GM06990 (cell line): ENCODE measurements around the gene FGF3.

Source experiments
- DNase-seq: peaks from one replicate; pipeline ENCODE4 v3.0.0-alpha.2; 2011; ENCODE audit not compliant: insufficient read length; ENCODE audit errors: extremely low read depth
- H3K27me3 ChIP-seq: replicated peaks from 2 replicates; pipeline ENCODE4 v1.6.0; 2011; ENCODE audit warnings: low read length; ENCODE audit not compliant: control insufficient read depth, insufficient read depth
- H3K36me3 ChIP-seq: 2 replicates; pipeline ENCODE4 v1.5.1; 2011; ENCODE audit warnings: low read length; ENCODE audit not compliant: control insufficient read depth, insufficient read depth
- H3K4me3 ChIP-seq: replicated peaks from 2 replicates; pipeline ENCODE4 v1.5.1; 2011; ENCODE audit warnings: low read depth, mild to moderate bottlenecking, control low read depth, low read length
- CTCF ChIP-seq: IDR thresholded peaks from 2 replicates; pipeline ENCODE4 v1.5.1; 2011; ENCODE audit warnings: low read length, control low read depth, mild to moderate bottlenecking, inconsistent platforms; ENCODE audit not compliant: insufficient read depth, poor library complexity, severe bottlenecking

FGF3 gene

GRCh38 chr11:69825037-69825834 is 6.0 kb upstream of the FGF3 start:
- Histone ChIP-seq H3K27me3 (no peaks in the 10 kb centered on the region; the same call in none of the 2 replicates), H3K4me3 (no peak overlapping the region), H3K36me3 (no peaks in the 10 kb centered on the region)
- no peak for DNase-seq
- no peak for TF ChIP-seq CTCF

- no peak for DNase-seq
- no peak for TF ChIP-seq CTCF
- Histone ChIP-seq H3K4me3 (no peak overlapping the region), H3K27me3 (no peaks in the 10 kb centered on the region; the same call in none of the 2 replicates), H3K36me3 (no peaks in the 10 kb centered on the region)
These were observed 4.5 kb upstream of the FGF3 start for GRCh38 chr11:69823641-69824265.

GRCh38 chr11:69822676-69823494 is 3.7 kb upstream of the FGF3 start:
- no peak for DNase-seq
- no peaks in the 10 kb centered on the region for H3K36me3 ChIP-seq
- H3K4me3 ChIP-seq = no peak overlapping the region
- no peak for TF ChIP-seq CTCF
- H3K27me3 ChIP-seq = no peaks in the 10 kb centered on the region; the same call in none of the 2 replicates

GRCh38 chr11:69821511-69822040 is 2.4 kb upstream of the FGF3 start:
- Histone ChIP-seq H3K27me3 (no peaks in the 10 kb centered on the region; the same call in none of the 2 replicates), H3K36me3 (no peaks in the 10 kb centered on the region), H3K4me3 (no peak overlapping the region)
- TF ChIP-seq CTCF = no peak
- DNase-seq = no peak

- Histone ChIP-seq H3K27me3 (no peaks in the 10 kb centered on the region; the same call in none of the 2 replicates), H3K36me3 (no peaks in the 10 kb centered on the region), H3K4me3 (no peak overlapping the region)
- DNase-seq = no peak
- no peak for TF ChIP-seq CTCF
These were observed 1.2 kb upstream of the FGF3 start for GRCh38 chr11:69820441-69820840.
